ENCODE data around the gene SLC17A5. TPM values are rescaled to one million over a fixed set of nuclear protein-coding genes. Genes with fewer than 3 reads are reported as not detected.
"Not testable (repeated sequence)": the region's sequence is repeated elsewhere in the genome, so short reads cannot be mapped to it uniquely, and the experiment has no call there.

Gene SLC17A5
- total RNA-seq, 1 donor from 2014 or later = 13.7 TPM

DNA sequence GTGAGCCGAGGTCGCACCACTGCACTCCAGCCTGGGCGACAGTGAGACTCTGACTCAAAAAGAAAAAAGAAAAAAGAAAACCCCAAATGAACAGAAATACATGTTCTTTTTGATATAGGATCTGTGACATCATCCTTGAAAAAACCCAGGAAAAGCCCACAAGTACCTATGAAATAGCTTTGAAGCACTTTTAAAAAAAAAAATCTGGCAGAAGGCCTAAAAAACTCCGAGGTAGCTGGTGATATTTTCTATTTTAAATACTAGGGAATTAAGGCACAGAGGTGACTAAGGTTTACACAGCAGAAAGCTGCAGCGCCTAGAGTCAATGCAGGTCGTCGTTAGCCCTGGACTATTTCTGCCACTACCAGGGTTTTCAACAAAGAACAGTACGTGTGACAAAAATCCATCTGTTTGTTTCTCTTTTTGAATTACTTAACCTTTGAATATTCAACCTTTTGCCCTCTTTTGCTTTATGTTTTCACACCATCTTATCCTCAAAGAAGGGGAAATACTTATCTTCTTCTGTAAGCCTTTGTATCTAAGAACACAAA is 93.5 kb downstream of the SLC17A5 start:
- Histone ChIP-seq H4K20me1 (ENCODE audit: low read depth) (no peaks in the 10 kb centered on the region), H3K36me3 (no peaks in the 10 kb centered on the region), H3K4me1 (peaks cover 19% of the 10 kb centered on the region), H3F3A (ENCODE audit: low read depth) (peaks cover 10% of the 10 kb centered on the region), H3K4me3 (no peak overlapping the region), H3K27me3 (no peaks in the 10 kb centered on the region), H2AFZ (replicated peaks) (peak overlapping the region; percentile 90), H3K9ac (no peak overlapping the region), H3K79me2 (ENCODE audit: low read depth) (no peaks in the 10 kb centered on the region), H3K4me2 (peak overlapping the region; percentile 1), H3K27ac (peak overlapping the region; percentile 63), H3K9me3 (ENCODE audit: low read depth) (no peaks in the 10 kb centered on the region)
- TF ChIP-seq EZH2 (IDR thresholded peaks at IDR 0.05) (no peak), EZH2phosphoT487 (IDR thresholded peaks at IDR 0.05) (no peak)
- TF ChIP-seq, protein P1, sequence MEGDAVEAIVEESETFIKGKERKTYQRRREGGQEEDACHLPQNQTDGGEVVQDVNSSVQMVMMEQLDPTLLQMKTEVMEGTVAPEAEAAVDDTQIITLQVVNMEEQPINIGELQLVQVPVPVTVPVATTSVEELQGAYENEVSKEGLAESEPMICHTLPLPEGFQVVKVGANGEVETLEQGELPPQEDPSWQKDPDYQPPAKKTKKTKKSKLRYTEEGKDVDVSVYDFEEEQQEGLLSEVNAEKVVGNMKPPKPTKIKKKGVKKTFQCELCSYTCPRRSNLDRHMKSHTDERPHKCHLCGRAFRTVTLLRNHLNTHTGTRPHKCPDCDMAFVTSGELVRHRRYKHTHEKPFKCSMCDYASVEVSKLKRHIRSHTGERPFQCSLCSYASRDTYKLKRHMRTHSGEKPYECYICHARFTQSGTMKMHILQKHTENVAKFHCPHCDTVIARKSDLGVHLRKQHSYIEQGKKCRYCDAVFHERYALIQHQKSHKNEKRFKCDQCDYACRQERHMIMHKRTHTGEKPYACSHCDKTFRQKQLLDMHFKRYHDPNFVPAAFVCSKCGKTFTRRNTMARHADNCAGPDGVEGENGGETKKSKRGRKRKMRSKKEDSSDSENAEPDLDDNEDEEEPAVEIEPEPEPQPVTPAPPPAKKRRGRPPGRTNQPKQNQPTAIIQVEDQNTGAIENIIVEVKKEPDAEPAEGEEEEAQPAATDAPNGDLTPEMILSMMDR (IDR thresholded peaks at IDR 0.05) = no peak
- no peak for DNase-seq (ENCODE audit: low spot score)
- Mint-ChIP-seq H3K36me3 (no peaks in the 10 kb centered on the region), H3K27ac (peak overlapping the region; percentile 23), H3K4me3 (no peak overlapping the region), H3K4me1 (peaks cover 43% of the 10 kb centered on the region), H3K9me3 (peaks cover 2% of the 10 kb centered on the region), H3K27me3 (ENCODE audit: insufficient read depth, low read depth) (peaks cover 3% of the 10 kb centered on the region)

DNA sequence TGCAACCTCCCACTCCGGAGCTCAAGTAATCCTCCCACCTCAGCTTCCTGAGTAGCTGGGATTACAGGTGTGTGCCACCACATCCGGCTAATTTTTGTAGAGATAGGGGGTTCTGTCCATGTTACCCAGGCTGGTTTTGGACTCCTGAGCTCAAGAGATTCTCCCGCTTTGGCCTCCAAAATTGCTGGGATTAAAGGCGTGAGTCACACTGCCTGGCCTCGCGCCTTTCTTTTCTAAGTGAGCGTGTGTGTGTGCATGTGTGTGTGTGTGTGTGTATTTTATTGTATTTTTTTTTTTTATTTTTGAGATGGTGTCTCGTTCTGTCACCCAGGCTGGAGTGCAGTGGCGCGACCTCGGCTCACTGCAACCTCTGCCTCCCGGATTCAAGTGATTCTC is 94.4 kb downstream of the SLC17A5 start:
- Histone ChIP-seq H3K4me1 (peaks cover 19% of the 10 kb centered on the region), H3F3A (ENCODE audit: low read depth) (peaks cover 10% of the 10 kb centered on the region)
- H2AFZ ChIP-seq (replicated peaks); H3K9me3 ChIP-seq (ENCODE audit: low read depth); H3K4me3 Mint-ChIP-seq; H3K4me3 ChIP-seq; H3K79me2 ChIP-seq (ENCODE audit: low read depth); H3K27me3 Mint-ChIP-seq (ENCODE audit: insufficient read depth, low read depth); H4K20me1 ChIP-seq (ENCODE audit: low read depth); H3K9ac ChIP-seq; H3K4me2 ChIP-seq; H3K36me3 Mint-ChIP-seq; H3K27me3 ChIP-seq; H3K36me3 ChIP-seq; H3K27ac ChIP-seq; DNase-seq (ENCODE audit: low spot score); H3K9me3 Mint-ChIP-seq: not testable (repeated sequence)
- Mint-ChIP-seq H3K27ac (peak overlapping the region; percentile 46), H3K4me1 (peaks cover 41% of the 10 kb centered on the region)

DNA sequence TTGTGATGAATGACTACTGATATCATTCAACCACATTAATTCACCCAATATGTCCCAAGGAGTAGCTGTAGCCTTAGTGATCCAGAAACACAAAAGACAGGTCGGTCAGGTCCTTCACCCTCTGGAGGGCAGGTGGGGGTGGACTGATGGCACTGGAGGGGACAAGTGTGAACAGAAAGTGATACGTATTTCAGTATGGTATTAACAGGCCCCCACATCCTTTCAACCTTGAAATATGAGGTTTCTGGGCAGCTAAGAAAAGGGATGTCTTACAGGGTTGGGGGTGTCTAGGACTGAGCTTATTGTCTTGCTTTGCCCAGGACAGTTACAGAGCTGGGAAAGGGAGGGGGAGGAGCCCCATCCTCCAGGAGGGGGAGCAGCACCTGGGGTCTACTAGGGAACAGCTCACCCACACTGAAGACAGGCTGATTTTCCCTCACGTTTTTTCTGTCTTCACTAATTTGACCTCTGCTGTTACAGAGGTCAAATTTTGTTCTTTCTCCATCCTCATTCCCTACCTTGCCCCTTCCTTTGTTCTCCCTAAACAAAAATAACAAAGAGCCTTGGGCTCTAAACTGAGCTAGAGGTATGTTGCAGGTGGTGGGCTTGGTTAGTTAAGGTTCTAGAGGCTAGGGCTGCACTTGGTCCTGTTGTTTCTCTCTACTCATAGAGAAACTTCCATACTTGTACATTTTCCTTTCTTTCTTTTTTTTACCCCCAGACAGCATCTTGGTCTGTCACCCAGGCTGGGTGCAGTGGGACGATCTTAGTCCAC is 95.0 kb downstream of the SLC17A5 start:
- Histone ChIP-seq H3K4me2 (no peak overlapping the region), H4K20me1 (ENCODE audit: low read depth) (no peaks in the 10 kb centered on the region), H3K27ac (no peak overlapping the region), H3K79me2 (ENCODE audit: low read depth) (no peaks in the 10 kb centered on the region), H3K27me3 (no peaks in the 10 kb centered on the region), H3K36me3 (no peaks in the 10 kb centered on the region), H3K4me1 (peaks cover 19% of the 10 kb centered on the region), H3F3A (ENCODE audit: low read depth) (peaks cover 10% of the 10 kb centered on the region), H2AFZ (replicated peaks) (peak overlapping the region; percentile 6), H3K9me3 (ENCODE audit: low read depth) (no peaks in the 10 kb centered on the region), H3K9ac (no peak overlapping the region), H3K4me3 (no peak overlapping the region)
- Mint-ChIP-seq H3K27ac (peak overlapping the region; percentile 54), H3K4me3 (no peak overlapping the region), H3K4me1 (peaks cover 41% of the 10 kb centered on the region), H3K9me3 (no peaks in the 10 kb centered on the region), H3K36me3 (no peaks in the 10 kb centered on the region), H3K27me3 (ENCODE audit: insufficient read depth, low read depth) (no peaks in the 10 kb centered on the region)
- TF ChIP-seq EZH2 (IDR thresholded peaks at IDR 0.05) (no peak), EZH2phosphoT487 (IDR thresholded peaks at IDR 0.05) (no peak)
- TF ChIP-seq, protein P1 (IDR thresholded peaks at IDR 0.05) = no peak
- DNase-seq (ENCODE audit: low spot score) = peak; percentile 21

DNA sequence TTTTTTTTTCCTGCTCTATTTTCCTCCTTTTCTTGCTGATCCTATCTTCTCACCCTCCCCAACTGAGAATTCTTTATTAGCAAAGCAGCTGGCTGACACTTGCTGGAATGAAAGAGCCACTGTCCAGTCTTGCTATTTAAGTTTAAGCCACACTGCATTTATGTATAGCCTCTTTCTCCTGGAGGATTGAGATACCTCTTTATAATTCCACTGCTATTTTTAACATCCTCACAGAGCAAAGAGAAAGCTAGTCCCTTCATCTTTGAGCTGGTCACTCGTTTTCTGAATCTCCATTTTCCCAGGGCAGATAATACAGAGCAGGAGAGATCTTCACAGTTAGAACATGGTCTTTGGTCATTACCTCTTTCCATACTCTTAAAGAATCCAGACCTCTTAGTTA is 97.0 kb downstream of the SLC17A5 start:
- Histone ChIP-seq H3K9me3 (ENCODE audit: low read depth) (no peaks in the 10 kb centered on the region), H3K4me1 (peaks cover 19% of the 10 kb centered on the region), H4K20me1 (ENCODE audit: low read depth) (no peaks in the 10 kb centered on the region), H3F3A (ENCODE audit: low read depth) (peaks cover 10% of the 10 kb centered on the region), H3K4me3 (no peak overlapping the region), H3K9ac (no peak overlapping the region), H3K27me3 (no peaks in the 10 kb centered on the region), H2AFZ (replicated peaks) (peak overlapping the region; percentile 30), H3K36me3 (no peaks in the 10 kb centered on the region), H3K4me2 (no peak overlapping the region), H3K79me2 (ENCODE audit: low read depth) (no peaks in the 10 kb centered on the region), H3K27ac (no peak overlapping the region)
- no peak overlapping the region for H3K4me3 Mint-ChIP-seq
- no peaks in the 10 kb centered on the region for H3K9me3 Mint-ChIP-seq
- TF ChIP-seq EZH2phosphoT487 (IDR thresholded peaks at IDR 0.05) = no peak
- TF ChIP-seq, protein P1 (IDR thresholded peaks at IDR 0.05) = no peak
- no peak for TF ChIP-seq EZH2 (IDR thresholded peaks at IDR 0.05)
- DNase-seq (ENCODE audit: low spot score) = no peak
- H3K27me3 Mint-ChIP-seq (ENCODE audit: insufficient read depth, low read depth) = no peaks in the 10 kb centered on the region
- H3K4me1 Mint-ChIP-seq = peaks cover 41% of the 10 kb centered on the region
- H3K27ac Mint-ChIP-seq = peak overlapping the region; percentile 3
- H3K36me3 Mint-ChIP-seq = no peaks in the 10 kb centered on the region

DNA sequence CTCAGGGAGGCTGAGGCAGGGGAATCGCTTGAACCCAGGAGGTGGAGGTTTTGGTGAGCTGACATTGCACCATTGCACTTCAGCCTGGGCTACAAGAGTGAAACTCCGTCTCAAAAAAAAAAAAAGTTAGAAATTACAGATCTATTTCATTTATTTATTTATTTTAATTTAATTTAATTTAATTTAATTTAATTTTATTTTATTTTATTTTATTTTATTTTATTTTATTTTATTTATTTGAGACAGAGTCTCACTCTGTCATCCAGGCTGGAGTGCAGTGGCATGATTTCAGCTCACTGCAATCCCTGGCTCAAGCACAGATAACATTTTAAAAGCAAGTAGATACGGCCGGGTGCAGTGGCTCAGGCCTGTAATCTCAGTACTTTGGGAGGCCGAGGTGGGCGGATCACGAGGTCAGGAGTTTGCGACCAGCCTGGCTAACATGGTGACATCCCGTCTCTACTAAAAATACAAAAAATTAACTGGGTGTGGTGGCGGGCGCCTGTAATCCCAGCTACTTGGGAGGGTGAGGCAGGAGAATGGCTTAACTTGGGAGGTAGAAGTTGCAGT is 98.3 kb downstream of the SLC17A5 start:
- H3K9me3 Mint-ChIP-seq; H3K4me2 ChIP-seq; H3K27ac ChIP-seq; H3K27ac Mint-ChIP-seq; H4K20me1 ChIP-seq (ENCODE audit: low read depth); H3K9ac ChIP-seq; H3K27me3 ChIP-seq; H3K4me3 Mint-ChIP-seq; H3K36me3 Mint-ChIP-seq; H3K9me3 ChIP-seq (ENCODE audit: low read depth); H3K36me3 ChIP-seq; DNase-seq (ENCODE audit: low spot score); H2AFZ ChIP-seq (replicated peaks); H3K4me3 ChIP-seq; H3K27me3 Mint-ChIP-seq (ENCODE audit: insufficient read depth, low read depth); H3F3A ChIP-seq (ENCODE audit: low read depth); H3K79me2 ChIP-seq (ENCODE audit: low read depth): not testable (repeated sequence)
- H3K4me1 ChIP-seq = peaks cover 16% of the 10 kb centered on the region
- H3K4me1 Mint-ChIP-seq = peaks cover 35% of the 10 kb centered on the region
